Testis (tissue), 2 donors: Measurements from ENCODE around the gene CREBRF.

ENCODE experiments used
- CTCF ChIP-seq, 3 experiments: fragments of 450-650 bp in 2 of 3; fragments of 200-600 bp in 1 of 3; sonication (generic) in 1 of 3; IDR thresholded peaks; one replicate each; pipeline ENCODE4 v1.5.1; 2016 to 2019; ENCODE audit warnings: antibody characterized with exemption in 3 of 3, mild to moderate bottlenecking in 2 of 3, moderate library complexity in 1 of 3
- POLR2A ChIP-seq: fragments of 450-650 bp; IDR thresholded peaks from one replicate; pipeline ENCODE4 v1.6.1; 2017; ENCODE audit warnings: antibody characterized with exemption, mild to moderate bottlenecking, moderate library complexity

- TF ChIP-seq CTCF (IDR thresholded peaks at IDR 0.05) (no peak), POLR2A (no peak)
These were observed 33.4 kb downstream of the CREBRF start for GRCh38 chr5:173089581-173089980.
